Fibroblast of skin of back (primary cell): ENCODE data around the gene LRRC75A.
"Not testable (repeated sequence)": the region's sequence is repeated elsewhere in the genome, so short reads cannot be mapped to it uniquely, and the experiment has no call there.

Experiments used
- DNase-seq: peaks from one replicate; pipeline ENCODE4 v3.0.0-alpha.2; 2013

The LRRC75A gene

GRCh38 chr17:16396693-16397092, 95.3 kb downstream of the LRRC75A start:
- not testable (repeated sequence) for DNase-seq

- not testable (repeated sequence) for DNase-seq
Measured at GRCh38 chr17:16395887-16396286, 96.1 kb downstream of the LRRC75A start.

- not testable (repeated sequence) for DNase-seq
Measured at GRCh38 chr17:16392491-16392890, 99.5 kb downstream of the LRRC75A start.
